Neural cell (in vitro differentiated cells): ENCODE data around the gene OXNAD1. TPM values are rescaled to one million over a fixed set of nuclear protein-coding genes. Genes with fewer than 3 reads are reported as not detected.

Experiments used
- H2AFZ ChIP-seq: fragments of 200-600, 300-800 bp; sonication (generic), shearing (Covaris generic); 2 replicates; pipeline ENCODE4 v1.6.0; 2014; ENCODE audit warnings: low read depth, mild to moderate bottlenecking, antibody characterized with exemption, low read length, moderate library complexity
- H3F3A ChIP-seq: fragments of 200-600 bp; shearing (Covaris generic); 2 replicates; pipeline ENCODE4 v1.6.1; 2016; ENCODE audit warnings: mild to moderate bottlenecking, moderate library complexity, mixed read lengths, antibody characterized with exemption, low read length; ENCODE audit not compliant: insufficient read depth, poor library complexity, severe bottlenecking
- H3K27ac ChIP-seq: fragments of 200-600, 300-800 bp; sonication (generic), shearing (Covaris generic); 2 replicates; pipeline ENCODE4 v1.5.1; 2014; ENCODE audit warnings: mild to moderate bottlenecking, low read length, moderate library complexity
- H3K27me3 ChIP-seq: fragments of 300-800, 200-600 bp; sonication (generic), shearing (Covaris generic); 2 replicates; pipeline ENCODE4 v1.6.0; 2014; ENCODE audit warnings: mild to moderate bottlenecking, low read depth, low read length, moderate library complexity; ENCODE audit not compliant: insufficient read depth
- H3K36me3 ChIP-seq: fragments of 300-800, 200-600 bp; sonication (generic), shearing (Covaris generic); 2 replicates; pipeline ENCODE4 v1.5.1; 2014; ENCODE audit warnings: mild to moderate bottlenecking, antibody characterized with exemption, low read length, moderate library complexity; ENCODE audit not compliant: insufficient read depth
- H3K4me2 ChIP-seq: fragments of 300-800, 200-600 bp; sonication (generic), shearing (Covaris generic); 2 replicates; pipeline ENCODE4 v1.6.0; 2014; ENCODE audit warnings: mild to moderate bottlenecking, low read length
- H3K4me3 ChIP-seq: fragments of 300-800, 200-600 bp; sonication (generic), shearing (Covaris generic); 2 replicates; pipeline ENCODE4 v1.5.1; 2014; ENCODE audit warnings: mild to moderate bottlenecking, low read length, moderate library complexity
- H3K79me2 ChIP-seq: fragments of 200-600 bp; shearing (Covaris generic); replicated peaks from 2 replicates; pipeline ENCODE4 v1.6.0; 2014; ENCODE audit warnings: mild to moderate bottlenecking, low read length, moderate library complexity; ENCODE audit not compliant: insufficient read depth
- H3K9ac ChIP-seq: fragments of 300-800, 200-600 bp; sonication (generic), shearing (Covaris generic); 2 replicates; pipeline ENCODE4 v1.6.1; 2016; ENCODE audit warnings: mild to moderate bottlenecking, low read length, mixed read lengths
- H3K9me2 ChIP-seq: fragments of 200-600 bp; shearing (Covaris generic); 2 replicates; pipeline ENCODE4 v1.6.1; 2016; ENCODE audit warnings: mild to moderate bottlenecking, low read length, mixed read lengths; ENCODE audit not compliant: insufficient read depth
- H3K9me3 ChIP-seq: fragments of 200-600, 300-800 bp; sonication (generic), shearing (Covaris generic); 2 replicates; pipeline ENCODE4 v1.6.1; 2016; ENCODE audit warnings: mild to moderate bottlenecking, mixed run types, low read length, moderate library complexity, mixed read lengths
- H4K20me1 ChIP-seq: fragments of 200-600 bp; shearing (Covaris generic); 2 replicates; pipeline ENCODE4 v1.6.1; 2016; ENCODE audit warnings: mild to moderate bottlenecking, mixed run types; ENCODE audit not compliant: insufficient read depth
- EP300 ChIP-seq: fragments of 450-650 bp; conservative IDR thresholded peaks from 2 replicates; pipeline ENCODE4 v1.6.1; 2014; ENCODE audit warnings: antibody characterized with exemption, mild to moderate bottlenecking, moderate library complexity; ENCODE audit not compliant: poor library complexity, severe bottlenecking
- EZH2 ChIP-seq: fragments of 200-600, 300-800 bp; shearing (Covaris generic), sonication (generic); IDR thresholded peaks from 2 replicates; pipeline ENCODE4 v1.6.1; 2014; ENCODE audit warnings: antibody characterized with exemption, low read length, borderline replicate concordance, mild to moderate bottlenecking; ENCODE audit not compliant: insufficient read depth, poor library complexity, severe bottlenecking
- MXI1 ChIP-seq: fragments of 450-650 bp; conservative IDR thresholded peaks from 2 replicates; pipeline ENCODE4 v1.6.1; 2014; ENCODE audit warnings: antibody characterized with exemption, mild to moderate bottlenecking; ENCODE audit not compliant: poor library complexity, severe bottlenecking
- POLR2AphosphoS5 ChIP-seq: IDR thresholded peaks from 2 replicates; pipeline ENCODE4 v1.6.1; 2012
- RAD21 ChIP-seq: fragments of 450-650 bp; conservative IDR thresholded peaks from 2 replicates; pipeline ENCODE4 v1.6.1; 2014; ENCODE audit warnings: antibody characterized with exemption, mild to moderate bottlenecking, moderate library complexity
- SMC3 ChIP-seq: fragments of 450-650 bp; conservative IDR thresholded peaks from 2 replicates; pipeline ENCODE4 v1.6.1; 2014; ENCODE audit warnings: antibody characterized with exemption, mild to moderate bottlenecking, moderate library complexity; ENCODE audit not compliant: poor library complexity
- TAF1 ChIP-seq: IDR thresholded peaks from 2 replicates; pipeline ENCODE4 v1.6.1; 2012; ENCODE audit warnings: low read depth
- polyA plus RNA-seq: library from polyadenylated mRNA; depleted of rRNA; stranded (reverse); fragments of >200 nt; gene quantifications from 2 replicates; pipeline ENCODE4 v1.2.3, GENCODE V29; 2014
- TF ChIP-seq, protein P1 (sequence below): fragments of 450-650 bp; IDR thresholded peaks from 2 replicates; pipeline ENCODE4 v1.5.1; 2014; ENCODE audit warnings: antibody characterized with exemption, mild to moderate bottlenecking, moderate library complexity; ENCODE audit not compliant: poor library complexity, severe bottlenecking
- TF ChIP-seq, protein P2 (sequence below): IDR thresholded peaks from 2 replicates; pipeline ENCODE4 v1.6.1; 2012; ENCODE audit warnings: borderline replicate concordance

The OXNAD1 gene
- polyA plus RNA-seq, 1 donor from 2014 or later = 16.4 TPM

DNA sequence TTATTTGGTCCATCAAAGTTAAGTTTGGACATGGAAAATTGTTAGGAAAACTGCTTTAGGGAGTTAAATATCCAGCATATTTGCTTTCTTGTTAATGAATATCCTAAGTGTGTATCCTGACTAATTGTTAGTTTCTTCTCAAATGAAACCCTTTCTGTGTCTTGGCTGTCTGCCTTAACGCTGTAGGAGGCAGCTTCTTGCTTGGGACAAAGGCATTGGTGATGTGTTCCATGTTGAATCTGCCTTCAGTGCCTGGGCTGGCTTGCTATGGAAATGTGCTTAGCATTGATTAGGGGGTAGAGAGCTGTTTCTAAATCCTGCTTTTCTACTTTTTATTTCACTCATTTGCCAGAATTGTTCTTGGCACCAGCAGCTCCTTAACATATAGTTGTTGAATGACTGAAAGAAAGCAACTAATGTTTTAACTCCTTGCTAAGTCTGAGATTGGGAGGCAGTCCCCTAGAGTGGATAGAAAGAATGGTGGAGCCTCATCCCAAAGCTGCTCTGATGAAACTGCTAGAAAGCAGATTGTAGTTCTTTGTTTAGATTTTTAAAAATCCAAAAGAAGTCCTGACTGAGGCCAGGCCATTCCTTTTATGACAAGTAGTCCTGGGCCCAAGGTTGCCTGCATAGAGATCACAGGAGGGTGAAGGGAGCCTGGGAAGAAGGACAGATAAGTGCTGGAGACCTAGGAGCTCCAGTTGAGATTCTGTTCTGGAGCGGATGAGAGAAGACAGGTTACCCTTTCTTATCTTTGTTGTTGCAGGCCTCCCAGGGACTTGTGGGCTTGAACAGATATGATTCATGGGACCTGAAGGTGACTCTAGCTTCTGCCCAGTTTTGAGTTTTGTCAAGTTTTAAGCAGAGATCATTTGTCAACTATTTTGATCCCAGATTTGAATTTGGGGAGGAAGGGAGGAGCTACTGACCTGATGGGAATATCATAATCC, 39.3 kb downstream of the OXNAD1 start:
- no peaks in the 10 kb centered on the region for H3K79me2 ChIP-seq
- H3F3A ChIP-seq = peaks cover 2% of the 10 kb centered on the region
- no peaks in the 10 kb centered on the region for H3K9me2 ChIP-seq
- TF ChIP-seq RAD21 (no peak), SMC3 (no peak), EZH2 (no peak), MXI1 (no peak), EP300 (no peak), POLR2AphosphoS5 (no peak), TAF1 (no peak)
- TF ChIP-seq, protein P1, sequence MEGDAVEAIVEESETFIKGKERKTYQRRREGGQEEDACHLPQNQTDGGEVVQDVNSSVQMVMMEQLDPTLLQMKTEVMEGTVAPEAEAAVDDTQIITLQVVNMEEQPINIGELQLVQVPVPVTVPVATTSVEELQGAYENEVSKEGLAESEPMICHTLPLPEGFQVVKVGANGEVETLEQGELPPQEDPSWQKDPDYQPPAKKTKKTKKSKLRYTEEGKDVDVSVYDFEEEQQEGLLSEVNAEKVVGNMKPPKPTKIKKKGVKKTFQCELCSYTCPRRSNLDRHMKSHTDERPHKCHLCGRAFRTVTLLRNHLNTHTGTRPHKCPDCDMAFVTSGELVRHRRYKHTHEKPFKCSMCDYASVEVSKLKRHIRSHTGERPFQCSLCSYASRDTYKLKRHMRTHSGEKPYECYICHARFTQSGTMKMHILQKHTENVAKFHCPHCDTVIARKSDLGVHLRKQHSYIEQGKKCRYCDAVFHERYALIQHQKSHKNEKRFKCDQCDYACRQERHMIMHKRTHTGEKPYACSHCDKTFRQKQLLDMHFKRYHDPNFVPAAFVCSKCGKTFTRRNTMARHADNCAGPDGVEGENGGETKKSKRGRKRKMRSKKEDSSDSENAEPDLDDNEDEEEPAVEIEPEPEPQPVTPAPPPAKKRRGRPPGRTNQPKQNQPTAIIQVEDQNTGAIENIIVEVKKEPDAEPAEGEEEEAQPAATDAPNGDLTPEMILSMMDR = no peak
- TF ChIP-seq, protein P2, sequence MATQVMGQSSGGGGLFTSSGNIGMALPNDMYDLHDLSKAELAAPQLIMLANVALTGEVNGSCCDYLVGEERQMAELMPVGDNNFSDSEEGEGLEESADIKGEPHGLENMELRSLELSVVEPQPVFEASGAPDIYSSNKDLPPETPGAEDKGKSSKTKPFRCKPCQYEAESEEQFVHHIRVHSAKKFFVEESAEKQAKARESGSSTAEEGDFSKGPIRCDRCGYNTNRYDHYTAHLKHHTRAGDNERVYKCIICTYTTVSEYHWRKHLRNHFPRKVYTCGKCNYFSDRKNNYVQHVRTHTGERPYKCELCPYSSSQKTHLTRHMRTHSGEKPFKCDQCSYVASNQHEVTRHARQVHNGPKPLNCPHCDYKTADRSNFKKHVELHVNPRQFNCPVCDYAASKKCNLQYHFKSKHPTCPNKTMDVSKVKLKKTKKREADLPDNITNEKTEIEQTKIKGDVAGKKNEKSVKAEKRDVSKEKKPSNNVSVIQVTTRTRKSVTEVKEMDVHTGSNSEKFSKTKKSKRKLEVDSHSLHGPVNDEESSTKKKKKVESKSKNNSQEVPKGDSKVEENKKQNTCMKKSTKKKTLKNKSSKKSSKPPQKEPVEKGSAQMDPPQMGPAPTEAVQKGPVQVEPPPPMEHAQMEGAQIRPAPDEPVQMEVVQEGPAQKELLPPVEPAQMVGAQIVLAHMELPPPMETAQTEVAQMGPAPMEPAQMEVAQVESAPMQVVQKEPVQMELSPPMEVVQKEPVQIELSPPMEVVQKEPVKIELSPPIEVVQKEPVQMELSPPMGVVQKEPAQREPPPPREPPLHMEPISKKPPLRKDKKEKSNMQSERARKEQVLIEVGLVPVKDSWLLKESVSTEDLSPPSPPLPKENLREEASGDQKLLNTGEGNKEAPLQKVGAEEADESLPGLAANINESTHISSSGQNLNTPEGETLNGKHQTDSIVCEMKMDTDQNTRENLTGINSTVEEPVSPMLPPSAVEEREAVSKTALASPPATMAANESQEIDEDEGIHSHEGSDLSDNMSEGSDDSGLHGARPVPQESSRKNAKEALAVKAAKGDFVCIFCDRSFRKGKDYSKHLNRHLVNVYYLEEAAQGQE = no peak
- no peaks in the 10 kb centered on the region for H3K36me3 ChIP-seq
- no peak overlapping the region for H3K4me2 ChIP-seq
- H3K27ac ChIP-seq = no peak overlapping the region
- H3K27me3 ChIP-seq = no peaks in the 10 kb centered on the region
- no peak overlapping the region for H2AFZ ChIP-seq
- no peak overlapping the region for H3K4me3 ChIP-seq
- H4K20me1 ChIP-seq = no peaks in the 10 kb centered on the region
- H3K9me3 ChIP-seq = no peaks in the 10 kb centered on the region
- H3K9ac ChIP-seq = no peak overlapping the region

GRCh38 chr3:16305111-16305541, 40.1 kb downstream of the OXNAD1 start:
- H3K27me3 ChIP-seq = no peaks in the 10 kb centered on the region
- TF ChIP-seq EZH2 = no peak
- no peak for TF ChIP-seq SMC3
- no peak for TF ChIP-seq MXI1
- no peak for TF ChIP-seq EP300
- no peak for TF ChIP-seq POLR2AphosphoS5
- TF ChIP-seq, protein P1 = no peak
- TF ChIP-seq TAF1 = no peak
- no peak for TF ChIP-seq RAD21
- TF ChIP-seq, protein P2 = no peak
- no peak overlapping the region for H2AFZ ChIP-seq
- H3K9me3 ChIP-seq = no peaks in the 10 kb centered on the region
- H3K9ac ChIP-seq = no peak overlapping the region
- peaks cover 2% of the 10 kb centered on the region for H3F3A ChIP-seq
- no peaks in the 10 kb centered on the region for H3K36me3 ChIP-seq
- H3K4me2 ChIP-seq = no peak overlapping the region
- H4K20me1 ChIP-seq = no peaks in the 10 kb centered on the region
- H3K9me2 ChIP-seq = no peaks in the 10 kb centered on the region
- H3K4me3 ChIP-seq = no peak overlapping the region
- no peak overlapping the region for H3K27ac ChIP-seq
- no peaks in the 10 kb centered on the region for H3K79me2 ChIP-seq
